Measurements from ENCODE around the gene ADO. TPM values are rescaled to one million over a fixed set of nuclear protein-coding genes. Genes with fewer than 3 reads are reported as not detected.

ADO gene
- total RNA-seq, 1 donor from 2014 or later, result 52.3 TPM

GRCh38 chr10:62815381-62816075 lies 11.0 kb downstream of the ADO start:
- peak overlapping the region; percentile 98 for H3K4me3 Mint-ChIP-seq
- no peak for DNase-seq (ENCODE audit: low spot score)
- H3K9me3 Mint-ChIP-seq, result no peaks in the 10 kb centered on the region
- H3K36me3 Mint-ChIP-seq (ENCODE audit: low read depth), result peaks cover 48% of the 10 kb centered on the region
- H3K27me3 Mint-ChIP-seq (ENCODE audit: insufficient read depth), result peaks cover 31% of the 10 kb centered on the region
- intact Hi-C loops (cut with micrococcal nuclease), result loop anchor here (1.0 to 10.0 kb wide), 19 partner anchors 11 to 911 kb away; partner anchors contain the start of genes ADO, ARID5B, NRBF2 and REEP3
- peaks cover 68% of the 10 kb centered on the region for H3K4me1 Mint-ChIP-seq (ENCODE audit: low read depth)
- peak overlapping the region; percentile 98 for H3K27ac Mint-ChIP-seq

- no peaks in the 10 kb centered on the region for H3K9me3 Mint-ChIP-seq
- H3K4me1 Mint-ChIP-seq (ENCODE audit: low read depth), result peaks cover 64% of the 10 kb centered on the region
- H3K27me3 Mint-ChIP-seq (ENCODE audit: insufficient read depth), result peaks cover 35% of the 10 kb centered on the region
- H3K27ac Mint-ChIP-seq, result peak overlapping the region; percentile 98
- H3K36me3 Mint-ChIP-seq (ENCODE audit: low read depth), result peaks cover 44% of the 10 kb centered on the region
- no peak for DNase-seq (ENCODE audit: low spot score)
- intact Hi-C loops (cut with micrococcal nuclease), result loop anchor here (1.0 to 10.0 kb wide), 19 partner anchors 12 to 911 kb away; partner anchors contain the start of genes ADO, ARID5B, NRBF2 and REEP3
- peak overlapping the region; percentile 98 for H3K4me3 Mint-ChIP-seq
Observed at GRCh38 chr10:62816076-62816330, 11.5 kb downstream of the ADO start.

- peak within 1 kb of the TSS; percentile 98 for H3K4me3 Mint-ChIP-seq
- H3K9me3 Mint-ChIP-seq, result no peaks in the 10 kb centered on the region
- H3K27me3 Mint-ChIP-seq (ENCODE audit: insufficient read depth), result peaks cover 38% of the 10 kb centered on the region
- peak within 1 kb of the TSS; percentile 98 for H3K27ac Mint-ChIP-seq
- H3K4me1 Mint-ChIP-seq (ENCODE audit: low read depth), result peaks cover 58% of the 10 kb centered on the region
- peak; percentile 94 for DNase-seq (ENCODE audit: low spot score)
- intact Hi-C loops (cut with micrococcal nuclease), result loop anchor here (1.0 to 10.0 kb wide), 20 partner anchors 12 to 912 kb away; partner anchors contain the start of genes ADO, ARID5B, NRBF2 and REEP3
- H3K36me3 Mint-ChIP-seq (ENCODE audit: low read depth), result peaks cover 43% of the 10 kb centered on the region
Observed at GRCh38 chr10:62816331-62817120, 12.0 kb downstream of the ADO start, which contains the start of gene EGR2. Gene EGR2, minus strand, starts transcription at chr10:62816366. Its CDS starts 337 bp downstream, at chr10:62816029.

- Mint-ChIP-seq H3K36me3 (ENCODE audit: low read depth) (peaks cover 37% of the 10 kb centered on the region), H3K9me3 (no peaks in the 10 kb centered on the region), H3K27me3 (ENCODE audit: insufficient read depth) (peaks cover 41% of the 10 kb centered on the region), H3K4me3 (peak overlapping the region; percentile 98), H3K4me1 (ENCODE audit: low read depth) (peaks cover 51% of the 10 kb centered on the region), H3K27ac (peak overlapping the region; percentile 98)
- DNase-seq (ENCODE audit: low spot score), result peak; percentile 50
- intact Hi-C loops (cut with micrococcal nuclease), result loop anchor here (1.0 to 10.0 kb wide), 8 partner anchors 252 to 912 kb away; partner anchors contain the start of genes ARID5B and REEP3
Observed at GRCh38 chr10:62817121-62817765, 12.7 kb downstream of the ADO start.

GRCh38 chr10:62817766-62818425 lies 13.4 kb downstream of the ADO start:
- intact Hi-C loops (cut with micrococcal nuclease), result loop anchor here (1.0 to 10.0 kb wide), 11 partner anchors 208 to 913 kb away; partner anchors contain the start of genes ARID5B and REEP3
- Mint-ChIP-seq H3K9me3 (no peaks in the 10 kb centered on the region), H3K27ac (peak overlapping the region; percentile 98), H3K4me1 (ENCODE audit: low read depth) (peaks cover 45% of the 10 kb centered on the region), H3K27me3 (ENCODE audit: insufficient read depth) (peaks cover 46% of the 10 kb centered on the region), H3K4me3 (peak overlapping the region; percentile 98), H3K36me3 (ENCODE audit: low read depth) (peaks cover 31% of the 10 kb centered on the region)
- peak; percentile 59 for DNase-seq (ENCODE audit: low spot score)

GRCh38 chr10:62818426-62819011 lies 14.0 kb downstream of the ADO start:
- no peak for DNase-seq (ENCODE audit: low spot score)
- Mint-ChIP-seq H3K27me3 (ENCODE audit: insufficient read depth) (peaks cover 47% of the 10 kb centered on the region), H3K36me3 (ENCODE audit: low read depth) (peaks cover 24% of the 10 kb centered on the region), H3K4me3 (peak overlapping the region; percentile 98), H3K9me3 (no peaks in the 10 kb centered on the region), H3K27ac (peak overlapping the region; percentile 92), H3K4me1 (ENCODE audit: low read depth) (peaks cover 39% of the 10 kb centered on the region)
- intact Hi-C loops (cut with micrococcal nuclease), result loop anchor here (1.0 to 10.0 kb wide), 8 partner anchors 208 to 914 kb away; partner anchors contain the start of genes ARID5B and REEP3

- intact Hi-C loops (cut with micrococcal nuclease), result loop anchor here (1.0 to 10.0 kb wide), 5 partner anchors 339 to 915 kb away; partner anchors contain the start of genes ARID5B and REEP3
- DNase-seq (ENCODE audit: low spot score), result no peak
- Mint-ChIP-seq H3K27ac (peak overlapping the region; percentile 58), H3K9me3 (no peaks in the 10 kb centered on the region), H3K36me3 (ENCODE audit: low read depth) (peaks cover 16% of the 10 kb centered on the region), H3K4me1 (ENCODE audit: low read depth) (peaks cover 31% of the 10 kb centered on the region), H3K4me3 (peak overlapping the region; percentile 77), H3K27me3 (ENCODE audit: insufficient read depth) (peaks cover 47% of the 10 kb centered on the region)
Observed at GRCh38 chr10:62819141-62819920, 14.8 kb downstream of the ADO start.

GRCh38 chr10:62820586-62820985 lies 16.1 kb downstream of the ADO start:
- Mint-ChIP-seq H3K27me3 (ENCODE audit: insufficient read depth) (peaks cover 52% of the 10 kb centered on the region), H3K4me3 (no peak overlapping the region), H3K27ac (no peak overlapping the region), H3K4me1 (ENCODE audit: low read depth) (peaks cover 28% of the 10 kb centered on the region), H3K9me3 (no peaks in the 10 kb centered on the region), H3K36me3 (ENCODE audit: low read depth) (peaks cover 7% of the 10 kb centered on the region)
- no peak for DNase-seq (ENCODE audit: low spot score)
- intact Hi-C loops (cut with micrococcal nuclease), result no loop called here

GRCh38 chr10:62826273-62826672 lies 21.8 kb downstream of the ADO start:
- no peaks in the 10 kb centered on the region for H3K36me3 Mint-ChIP-seq (ENCODE audit: low read depth)
- no peak overlapping the region for H3K4me3 Mint-ChIP-seq
- no peak overlapping the region for H3K27ac Mint-ChIP-seq
- no peaks in the 10 kb centered on the region for H3K9me3 Mint-ChIP-seq
- intact Hi-C loops (cut with micrococcal nuclease), result no loop called here
- DNase-seq (ENCODE audit: low spot score), result no peak
- H3K27me3 Mint-ChIP-seq (ENCODE audit: insufficient read depth), result peaks cover 19% of the 10 kb centered on the region
- H3K4me1 Mint-ChIP-seq (ENCODE audit: low read depth), result peaks cover 13% of the 10 kb centered on the region

- Mint-ChIP-seq H3K4me3 (no peak overlapping the region), H3K27me3 (ENCODE audit: insufficient read depth) (peaks cover 20% of the 10 kb centered on the region), H3K36me3 (ENCODE audit: low read depth) (no peaks in the 10 kb centered on the region), H3K27ac (no peak overlapping the region), H3K9me3 (no peaks in the 10 kb centered on the region), H3K4me1 (ENCODE audit: low read depth) (peaks cover 13% of the 10 kb centered on the region)
- intact Hi-C loops (cut with micrococcal nuclease), result no loop called here
- DNase-seq (ENCODE audit: low spot score), result no peak
Observed at GRCh38 chr10:62829622-62830021, 25.1 kb downstream of the ADO start.

GRCh38 chr10:62830679-62831078 lies 26.2 kb downstream of the ADO start:
- Mint-ChIP-seq H3K27me3 (ENCODE audit: insufficient read depth) (peaks cover 15% of the 10 kb centered on the region), H3K4me1 (ENCODE audit: low read depth) (peaks cover 12% of the 10 kb centered on the region), H3K36me3 (ENCODE audit: low read depth) (no peaks in the 10 kb centered on the region), H3K4me3 (no peak overlapping the region), H3K9me3 (no peaks in the 10 kb centered on the region), H3K27ac (no peak overlapping the region)
- DNase-seq (ENCODE audit: low spot score), result no peak
- intact Hi-C loops (cut with micrococcal nuclease), result no loop called here
